HG03060 (cell line): ENCODE results near the gene SARDH.

Experiments
- ATAC-seq: cut with Tn5 transposase; IDR thresholded peaks from one replicate; pipeline ENCODE4 v1.9.1; 2021; ENCODE audit warnings: low read depth, moderate number of reproducible peaks; ENCODE audit not compliant: unreplicated experiment

Gene SARDH

DNA sequence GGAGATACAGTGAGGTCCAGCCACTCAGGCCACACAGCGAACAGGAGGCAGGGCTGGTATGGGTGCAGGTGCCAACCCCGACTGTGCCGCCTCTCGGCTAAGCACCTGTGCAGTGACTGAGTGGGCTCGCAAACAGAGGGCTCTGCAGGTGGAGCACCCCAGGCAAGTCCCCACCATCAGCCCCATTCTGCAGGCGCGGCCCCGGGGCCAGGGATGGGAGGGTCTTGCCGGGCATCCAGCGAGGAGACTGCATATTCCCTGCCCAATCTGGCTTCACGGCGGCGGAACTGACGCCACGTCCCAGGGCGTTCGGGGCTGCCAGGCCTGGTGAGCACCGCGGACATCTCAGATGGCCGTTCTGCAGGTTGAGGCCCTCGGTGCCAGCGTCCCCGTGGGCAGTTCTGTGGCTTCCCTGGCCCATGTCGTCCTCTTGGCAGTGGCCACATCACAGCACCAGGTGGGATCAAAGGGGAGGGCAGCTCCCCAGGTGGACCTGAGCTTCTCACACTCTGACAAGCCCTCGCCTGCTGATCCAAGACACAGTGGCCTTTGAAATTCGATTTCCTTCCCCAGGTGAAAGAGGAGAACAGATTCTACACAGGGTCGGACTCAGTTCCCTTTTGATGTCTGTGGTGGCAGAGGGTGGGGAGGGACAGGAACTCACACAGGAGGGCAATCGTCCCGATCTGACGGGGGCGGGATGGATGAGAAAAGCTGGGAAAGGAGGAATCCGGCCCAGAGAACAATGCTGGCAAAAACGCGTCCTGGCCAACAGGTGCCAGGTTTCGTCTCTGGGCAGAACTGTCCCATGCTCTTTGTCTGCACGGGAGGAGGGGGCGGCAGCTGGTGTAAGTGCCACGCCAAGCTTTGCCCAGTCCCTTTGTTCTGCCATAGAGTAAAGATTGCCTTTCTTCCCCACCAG lies 83.2 kb downstream of the SARDH start:
- ATAC-seq: no peak

DNA sequence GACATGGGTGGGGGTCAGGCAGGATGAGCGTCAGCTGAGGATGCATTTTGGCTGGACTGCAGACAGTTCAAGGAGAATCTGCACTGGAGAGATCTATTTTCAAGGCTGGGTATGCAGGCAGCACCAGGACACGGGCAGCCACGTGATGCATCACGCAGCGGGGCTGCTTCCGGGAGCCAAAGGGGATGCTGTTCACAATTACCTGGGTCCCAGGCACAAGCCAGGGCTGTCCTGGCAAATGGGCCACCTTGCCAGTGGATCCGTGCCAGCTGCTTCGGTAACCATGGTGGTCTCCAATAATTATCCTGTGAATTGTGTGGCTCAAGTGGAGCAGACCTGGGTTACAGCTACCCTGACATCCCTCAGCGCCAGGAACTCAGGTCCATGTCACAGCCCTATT lies 84.5 kb downstream of the SARDH start:
- ATAC-seq: no peak

DNA sequence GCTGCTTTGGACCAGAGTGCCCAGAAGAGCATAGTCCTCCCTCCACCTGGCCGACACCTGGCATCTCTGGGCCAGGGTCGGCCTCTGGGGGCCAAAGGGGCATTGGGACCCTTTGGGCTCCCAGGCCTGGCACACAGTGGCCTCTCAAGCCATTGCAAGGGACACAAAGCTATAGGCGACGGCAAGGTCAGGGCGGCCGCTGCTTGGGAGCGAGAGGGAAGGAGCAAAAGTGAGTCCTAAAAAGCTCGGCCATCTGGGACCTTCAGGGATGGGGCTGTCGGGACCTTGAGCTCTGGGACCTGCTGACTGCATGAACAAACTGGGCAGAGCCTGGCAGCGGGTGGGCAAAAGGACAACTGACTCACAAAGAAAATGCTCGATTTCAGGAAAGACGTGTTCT lies 88.1 kb downstream of the SARDH start:
- no peak for ATAC-seq

DNA sequence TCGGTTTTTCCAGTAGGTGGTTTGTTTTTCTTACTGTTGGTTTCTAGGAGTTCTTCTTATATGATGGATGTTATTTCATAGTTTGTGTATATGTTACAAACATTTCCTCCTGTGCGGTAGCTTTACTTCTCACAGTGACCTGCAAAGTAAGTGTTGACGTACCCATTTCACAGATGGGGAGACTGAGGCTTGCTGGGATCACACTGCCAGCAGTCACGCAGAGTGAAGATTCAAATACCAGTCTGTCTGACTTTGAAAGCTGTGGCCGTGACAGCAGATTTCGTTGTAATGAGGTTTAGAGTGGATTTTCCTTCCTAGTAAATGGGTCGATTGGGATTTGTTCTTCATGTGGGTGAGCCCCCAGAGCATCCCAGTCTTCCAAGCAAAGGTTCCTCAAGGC lies 89.0 kb downstream of the SARDH start:
- no peak for ATAC-seq

DNA sequence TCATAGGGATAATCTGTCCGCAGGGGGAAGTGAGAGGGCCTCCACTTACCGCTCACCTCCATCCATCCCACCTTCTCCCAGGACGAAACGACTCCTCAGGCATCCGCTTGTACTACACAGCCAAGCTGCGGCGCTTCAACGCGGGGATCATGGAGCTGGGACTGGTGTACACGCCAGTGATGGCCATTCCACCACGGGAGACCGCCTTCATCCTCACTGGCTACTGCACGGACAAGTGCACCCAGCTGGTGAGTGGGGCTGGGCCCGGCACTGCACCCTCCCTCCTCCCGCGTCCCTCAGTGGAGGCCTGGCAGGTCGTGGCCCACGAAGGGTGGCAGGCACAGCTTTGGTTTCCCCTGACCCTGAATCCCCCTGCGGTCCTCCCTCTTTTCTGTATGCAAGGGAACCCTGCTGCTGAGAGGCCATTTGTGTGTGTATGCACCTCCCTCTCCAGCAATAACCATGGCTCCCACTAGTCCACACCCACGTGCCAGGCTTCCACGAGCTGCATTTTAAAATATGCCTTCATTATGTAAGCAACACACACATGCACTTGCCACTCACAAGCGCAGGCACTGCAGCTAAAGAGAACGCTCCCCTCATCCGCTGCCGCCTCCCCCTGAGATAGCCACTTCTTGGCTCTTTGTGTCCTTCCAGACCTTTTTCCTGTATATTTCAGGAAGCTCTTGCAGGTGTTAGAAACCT lies 90.2 kb downstream of the SARDH start:
- no peak for ATAC-seq

DNA sequence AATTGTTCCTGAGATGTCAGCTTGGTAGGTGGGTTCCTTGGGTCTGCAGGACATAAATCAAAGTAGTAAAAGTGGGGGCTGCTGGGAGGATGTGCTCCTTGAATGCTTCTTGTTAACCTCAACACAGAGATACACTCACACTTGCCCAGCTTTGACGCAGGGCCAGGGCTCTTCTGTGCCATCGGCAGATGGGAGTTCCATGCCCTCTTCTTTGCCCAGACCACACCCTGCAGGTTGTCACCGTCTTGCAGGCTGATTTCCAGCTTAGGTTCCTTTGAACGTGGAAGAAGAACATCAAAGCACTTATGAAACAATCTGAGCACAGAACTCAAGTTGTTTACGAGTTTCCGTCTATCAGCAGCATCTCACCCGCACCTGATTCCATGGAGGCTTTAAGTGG lies 91.0 kb downstream of the SARDH start:
- no peak for ATAC-seq

DNA sequence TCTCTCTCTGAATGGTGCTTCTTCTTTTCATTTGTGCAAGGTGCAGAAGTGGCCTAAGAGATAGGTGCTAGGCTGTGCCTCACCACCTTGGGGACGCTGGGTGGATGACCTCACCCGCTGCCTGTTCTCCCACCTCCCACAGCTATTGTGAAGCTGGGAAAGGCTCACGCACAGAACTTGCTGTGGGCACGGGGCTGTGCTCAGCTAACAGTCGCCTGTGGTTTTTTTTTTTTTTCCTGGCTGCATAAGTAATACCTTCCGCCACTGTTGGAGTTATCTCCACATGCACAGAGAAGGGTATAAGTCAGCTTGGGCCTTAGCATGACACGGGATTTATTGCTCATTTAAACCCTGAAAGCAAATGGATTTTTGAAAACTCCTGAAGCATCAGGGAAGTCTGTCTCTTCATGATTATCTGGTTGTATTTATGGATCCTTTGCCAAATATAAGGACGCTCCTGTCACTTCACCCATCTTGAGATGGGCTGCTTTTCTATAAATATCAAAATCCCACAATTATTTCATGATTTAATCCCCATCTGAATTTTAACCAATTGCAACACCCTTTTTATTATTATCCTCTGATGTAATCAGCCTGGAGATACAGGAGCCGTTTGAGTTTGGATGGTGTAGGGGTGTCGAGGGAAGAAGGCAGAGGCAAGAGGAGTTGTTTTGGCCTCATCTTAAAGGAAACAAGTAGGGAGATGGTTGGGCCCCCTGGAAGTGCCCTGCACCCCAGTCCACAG lies 93.0 kb downstream of the SARDH start:
- no peak for ATAC-seq

DNA sequence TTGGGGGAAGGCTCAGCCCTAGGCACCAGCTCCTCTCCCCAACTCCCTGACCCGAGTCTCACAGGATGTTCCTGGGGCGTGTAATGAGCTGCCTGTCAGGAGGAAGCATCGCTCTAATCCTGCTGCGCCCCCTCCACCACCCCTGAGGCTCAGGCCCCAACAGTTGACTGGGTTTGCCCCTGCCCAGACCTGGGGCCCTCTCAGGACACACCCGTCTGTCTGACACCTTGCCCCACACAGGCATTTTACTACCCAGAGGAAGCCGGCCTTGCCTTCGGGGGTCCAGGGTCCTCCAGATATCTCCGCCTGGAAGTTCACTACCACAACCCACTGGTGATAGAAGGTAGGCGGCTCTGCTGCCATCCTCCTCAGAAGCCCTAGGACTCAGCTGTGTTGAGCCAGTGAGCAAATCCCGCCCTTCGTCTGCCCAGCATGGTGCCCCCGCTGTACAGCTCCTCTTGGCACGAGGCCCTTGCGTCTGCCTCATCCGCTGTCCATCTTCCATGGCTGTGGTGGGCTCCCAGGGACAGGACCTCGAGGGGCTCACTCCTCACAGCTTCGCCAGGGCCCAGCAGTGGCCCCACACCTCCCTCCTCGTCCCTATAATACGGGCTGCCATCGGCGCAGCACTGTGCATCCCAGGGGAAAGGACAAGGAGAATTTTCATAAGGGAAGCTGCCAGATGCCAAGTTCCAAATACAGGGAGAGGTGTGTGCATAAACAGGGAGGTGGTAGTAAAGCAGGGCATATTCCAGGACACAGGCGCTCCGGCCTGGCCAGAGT lies 94.0 kb downstream of the SARDH start:
- no peak for ATAC-seq

DNA sequence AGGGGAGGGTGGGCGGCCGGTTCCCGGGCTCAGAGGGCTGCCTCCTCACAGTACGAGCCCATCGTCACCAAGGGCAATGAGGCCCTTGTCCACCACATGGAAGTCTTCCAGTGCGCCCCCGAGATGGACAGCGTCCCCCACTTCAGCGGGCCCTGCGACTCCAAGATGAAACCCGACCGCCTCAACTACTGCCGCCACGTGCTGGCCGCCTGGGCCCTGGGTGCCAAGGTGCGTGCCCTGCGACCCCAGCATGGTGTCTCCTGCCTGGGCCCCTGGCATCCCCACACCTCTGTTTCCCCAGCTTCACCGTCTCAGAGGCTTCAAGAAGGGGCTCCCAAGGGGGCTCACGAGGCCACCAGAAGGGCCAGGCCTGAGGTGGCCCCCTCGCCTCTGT lies 94.8 kb downstream of the SARDH start:
- no peak for ATAC-seq

DNA sequence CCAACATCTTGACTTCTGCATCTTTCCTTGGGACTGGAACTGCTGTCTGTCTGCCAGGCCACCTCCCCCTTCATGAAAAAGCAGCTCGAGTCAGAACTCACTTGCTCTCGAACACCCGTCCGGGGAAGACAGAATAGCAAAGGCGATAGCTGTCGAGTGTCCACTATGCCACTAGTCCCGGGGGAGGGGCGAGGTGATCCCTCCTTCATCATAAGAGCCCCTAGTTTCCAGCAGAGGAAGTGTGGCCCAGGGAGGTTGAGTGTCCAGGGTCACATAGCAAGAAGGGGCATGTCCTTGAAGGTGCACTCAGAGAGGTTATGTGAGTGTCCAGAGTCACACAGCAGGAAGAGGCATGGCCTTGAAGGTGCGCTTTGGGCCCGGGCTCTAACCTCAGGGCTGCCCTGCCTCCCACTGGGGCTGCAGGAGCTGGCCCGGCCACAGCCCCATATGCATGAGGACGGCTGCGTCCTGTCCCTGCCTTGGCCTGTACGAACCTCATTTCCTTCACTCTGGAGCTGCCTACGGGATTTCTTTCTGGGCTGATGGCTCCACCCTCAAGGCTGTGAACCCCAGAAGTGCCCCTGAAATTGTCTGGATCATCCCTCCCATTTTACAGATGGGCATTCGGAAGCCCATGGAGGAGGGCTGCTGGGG lies 95.3 kb downstream of the SARDH start:
- ATAC-seq: no peak

DNA sequence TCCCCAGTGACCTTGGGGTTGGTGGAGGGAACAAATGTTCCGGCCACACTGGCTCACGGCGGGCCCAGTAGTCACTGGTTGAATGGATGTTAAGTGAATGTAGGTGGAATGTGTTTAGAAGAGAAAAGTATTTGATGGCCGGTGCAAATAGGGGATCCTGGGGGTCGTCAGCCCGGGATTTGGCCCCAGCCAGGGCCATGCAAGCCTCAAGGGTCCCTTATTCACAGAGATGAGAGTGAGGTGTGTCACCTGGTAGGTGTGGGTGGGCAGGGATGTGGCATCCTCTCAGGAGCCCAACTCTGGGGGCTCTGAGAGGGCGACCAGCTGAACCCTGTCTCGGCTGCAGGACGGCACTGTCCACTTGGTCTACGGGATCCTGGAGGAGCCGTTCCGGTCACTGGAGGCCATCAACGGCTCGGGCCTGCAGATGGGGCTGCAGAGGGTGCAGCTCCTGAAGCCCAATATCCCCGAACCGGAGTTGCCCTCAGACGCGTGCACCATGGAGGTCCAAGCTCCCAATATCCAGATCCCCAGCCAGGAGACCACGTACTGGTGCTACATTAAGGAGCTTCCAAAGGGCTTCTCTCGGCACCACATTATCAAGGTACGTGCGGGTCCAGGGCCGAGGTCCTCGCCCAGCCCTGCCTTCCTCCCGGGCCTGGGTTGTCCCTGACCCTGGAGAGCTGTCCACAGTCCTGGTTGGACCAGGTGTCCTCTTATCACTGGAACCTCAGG lies 96.1 kb downstream of the SARDH start:
- ATAC-seq: no peak

DNA sequence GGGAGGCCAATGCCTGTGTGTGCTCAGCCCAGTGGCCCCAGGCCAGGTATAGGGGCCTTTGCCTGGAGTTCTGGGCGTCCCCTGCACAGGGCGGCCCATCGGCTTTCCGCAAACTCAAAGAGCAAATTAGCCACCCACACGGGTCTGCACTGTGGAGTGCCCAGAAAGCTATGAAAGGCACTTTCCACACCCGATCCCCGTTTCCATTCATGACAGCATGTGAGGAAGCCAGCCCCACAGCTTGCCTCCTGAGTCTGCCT lies 96.8 kb downstream of the SARDH start:
- no peak for ATAC-seq

DNA sequence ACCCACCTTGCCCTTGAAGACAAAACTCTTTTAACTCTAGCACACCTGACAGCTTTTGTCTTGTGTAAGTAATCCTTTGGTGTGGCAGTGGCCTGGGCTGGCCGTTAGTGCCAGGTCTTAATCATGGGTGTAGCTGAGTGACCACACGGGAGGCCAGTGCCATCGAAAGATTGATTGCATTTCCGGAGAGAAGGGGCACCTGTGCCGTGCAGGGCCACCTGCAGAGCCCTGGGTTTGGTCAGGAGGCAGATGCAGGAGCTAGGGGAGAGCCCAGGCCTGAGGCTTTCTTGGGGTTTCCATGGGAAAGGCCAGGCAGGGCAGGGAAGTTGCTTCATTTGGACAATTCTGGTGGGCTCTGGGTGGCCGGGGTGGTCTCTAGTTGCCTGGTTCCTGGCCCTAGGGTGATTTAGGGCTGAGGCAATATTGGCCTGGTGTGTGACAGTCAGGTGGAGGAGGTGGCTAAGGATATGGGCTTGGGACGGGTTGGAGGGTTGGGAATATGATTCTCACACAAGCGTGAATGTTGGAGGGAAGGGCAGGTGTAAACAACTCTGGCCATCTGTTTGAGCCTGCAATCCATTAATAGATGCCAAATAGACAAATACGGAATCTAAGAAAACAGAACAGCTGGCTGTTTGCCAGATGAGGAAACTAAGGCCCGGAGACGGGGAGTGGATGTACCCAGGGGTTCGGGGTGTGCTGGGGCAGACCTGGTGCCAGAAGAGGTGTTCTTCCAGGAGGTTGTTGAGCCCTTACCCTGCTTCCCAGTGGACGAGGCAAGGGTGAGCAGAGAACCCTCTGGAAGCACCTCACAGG lies 97.4 kb downstream of the SARDH start:
- ATAC-seq: no peak

DNA sequence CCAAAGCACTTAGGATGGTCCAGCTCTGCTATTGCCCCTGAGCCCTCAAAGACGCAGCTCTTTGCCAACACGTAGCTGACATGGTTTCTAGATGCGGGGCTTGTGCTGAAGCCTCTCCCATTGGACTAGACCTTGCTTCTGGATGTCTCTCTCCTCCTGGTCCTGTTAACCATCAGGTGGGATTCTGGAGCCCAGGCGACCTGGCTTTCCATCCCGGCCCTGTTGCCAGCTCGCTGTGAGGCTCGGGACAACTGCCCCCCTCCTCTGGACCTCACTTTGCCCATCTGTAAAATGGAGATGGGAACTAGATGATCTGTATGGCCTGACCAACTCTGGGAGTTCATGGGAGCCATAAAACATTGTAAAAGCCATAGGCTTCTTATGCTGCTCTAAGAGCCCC lies 98.0 kb downstream of the SARDH start:
- no peak for ATAC-seq

DNA sequence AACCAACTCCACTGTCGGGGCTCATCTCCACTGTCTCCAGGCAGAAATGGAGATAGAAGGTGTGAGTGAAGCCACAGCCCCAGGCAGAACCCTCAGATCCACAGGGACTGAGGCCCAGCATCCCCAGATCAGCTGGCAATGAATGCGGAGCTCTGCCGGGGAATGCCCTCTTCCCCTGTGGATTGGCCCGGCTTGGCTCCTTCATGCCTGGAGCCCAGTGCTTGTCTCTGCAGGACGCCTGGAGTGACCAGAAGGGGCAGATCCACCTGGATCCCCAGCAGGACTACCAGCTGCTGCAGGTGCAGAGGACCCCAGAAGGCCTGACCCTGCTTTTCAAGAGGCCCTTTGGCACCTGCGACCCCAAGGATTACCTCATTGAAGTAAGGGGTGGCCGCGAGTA lies 98.5 kb downstream of the SARDH start:
- ATAC-seq: no peak

DNA sequence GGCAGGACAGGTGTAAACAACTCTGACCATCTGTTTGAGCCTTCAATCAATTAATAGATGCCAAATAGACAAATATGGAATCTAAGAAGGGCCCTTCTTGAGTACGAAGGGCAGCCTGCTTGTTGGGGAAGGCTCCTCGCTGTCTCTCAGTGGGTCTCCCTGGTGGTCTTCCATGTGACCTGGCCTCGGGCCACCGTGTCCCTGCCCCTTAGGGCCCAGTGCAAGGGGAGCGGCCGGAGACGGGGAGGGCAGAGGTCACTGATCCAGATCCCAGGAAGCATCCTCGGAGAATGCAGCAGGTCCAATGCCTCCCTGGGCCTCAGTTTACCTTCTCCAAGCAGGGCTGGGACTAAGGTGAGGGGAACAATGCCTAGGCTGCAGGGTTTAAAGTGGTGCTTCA lies 99.4 kb downstream of the SARDH start:
- ATAC-seq: no peak

DNA sequence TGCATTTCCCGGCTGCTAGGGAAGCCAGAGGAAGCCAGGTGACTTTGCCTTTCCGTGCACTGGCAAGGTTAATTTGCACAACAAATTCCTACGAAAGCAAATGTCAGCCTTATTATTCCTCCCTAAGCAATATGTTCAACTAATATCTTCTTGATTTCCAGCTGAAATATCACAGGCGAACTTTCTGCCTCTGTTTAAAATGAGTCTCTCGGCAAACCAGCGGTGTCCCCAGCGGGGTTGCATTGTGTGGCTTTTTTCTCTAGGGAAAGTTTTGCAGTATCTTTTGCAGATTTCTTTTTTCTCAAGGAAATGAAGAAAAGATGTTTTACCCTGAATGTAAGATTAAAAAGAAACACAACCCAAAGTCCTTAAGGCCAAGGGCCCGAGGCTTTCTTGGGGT lies 100.1 kb downstream of the SARDH start:
- no peak for ATAC-seq

DNA sequence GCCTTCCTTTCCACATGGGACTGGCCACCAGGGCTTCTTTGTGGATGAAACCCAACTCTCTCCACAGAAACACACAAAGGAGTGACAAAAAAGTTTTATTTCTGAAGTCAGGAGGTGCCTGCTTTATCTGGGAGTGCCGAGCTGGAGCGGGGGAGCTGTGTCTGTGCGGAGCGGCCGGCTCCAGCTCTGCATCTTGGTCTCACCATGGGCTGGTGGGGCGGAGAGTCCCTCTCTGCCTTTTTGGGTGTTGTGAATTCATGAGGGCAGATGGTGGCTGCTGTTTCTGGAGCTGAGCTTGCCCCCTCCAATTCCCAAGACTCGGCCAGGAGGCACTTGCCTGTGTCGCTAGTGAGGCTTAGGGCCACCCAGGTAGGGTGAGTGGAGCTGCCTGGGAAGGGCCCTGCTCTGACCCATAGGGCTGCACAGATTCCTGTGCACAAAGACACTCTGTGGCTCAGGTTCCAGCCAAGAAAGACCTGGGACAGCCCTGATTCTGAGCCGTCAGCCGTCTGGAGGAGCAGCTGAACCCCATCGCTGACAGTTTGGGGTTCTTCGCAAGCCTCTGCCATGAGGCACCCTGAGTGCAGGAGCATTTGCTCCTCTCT lies 100.6 kb downstream of the SARDH start:
- no peak for ATAC-seq
